HEK293 (cell line): ENCODE data around the gene ADAM19.

Experiments
- CTCF ChIA-PET: fragments of 350-600 bp; formaldehyde crosslinking; extraction: SDS; loops from one replicate; lab custom pipeline; 2021; ENCODE audit warnings: antibody characterized with exemption; lab: Yijun Ruan, JAX
- POLR2A ChIA-PET: fragments of 300-600 bp; formaldehyde crosslinking; extraction: SDS; loops from one replicate; lab custom pipeline; 2020; ENCODE audit warnings: antibody characterized with exemption, inconsistent platforms; lab: Yijun Ruan, JAX
- H3K27ac ChIP-seq: fragments of 200-500 bp; sonication (Bioruptor generic); 2 replicates; pipeline ENCODE4 v1.5.1; 2014; ENCODE audit warnings: low read depth, low read length, control low read depth, inconsistent platforms; ENCODE audit errors: extremely low read depth
- H3K36me3 ChIP-seq, 2 experiments: fragments of 200-500 bp in 1 of 2; sonication (Bioruptor generic) in 1 of 2; 1 replicate in 1 of 2; 2 replicates in 1 of 2; pipeline ENCODE4 v1.5.1; 2014 to 2017; ENCODE audit warnings: inconsistent platforms in 2 of 2, low read length in 2 of 2; ENCODE audit not compliant: control insufficient read depth in 2 of 2, insufficient read depth in 1 of 2
- H3K4me1 ChIP-seq: fragments of 200-500 bp; sonication (Bioruptor generic); 2 replicates; pipeline ENCODE4 v1.5.1; 2014; ENCODE audit warnings: mild to moderate bottlenecking, low read length, inconsistent platforms; ENCODE audit not compliant: control insufficient read depth, insufficient read depth
- H3K4me3 ChIP-seq: 2 replicates; pipeline ENCODE4 v1.5.1; 2011; ENCODE audit warnings: low read depth, mild to moderate bottlenecking, control low read depth, low read length, moderate library complexity
- H3K9me3 ChIP-seq: fragments of 200-500 bp; sonication (Bioruptor generic); 2 replicates; pipeline ENCODE4 v1.5.1; 2014; ENCODE audit warnings: low read depth, low read length, inconsistent platforms; ENCODE audit not compliant: control insufficient read depth, insufficient read depth
- GLI4 ChIP-seq: fragments of 450-650 bp; formaldehyde crosslinking; IDR thresholded peaks from 2 replicates; pipeline ENCODE4 v1.5.1; 2016; ENCODE audit warnings: missing biosample characterization, missing genetic modification characterization
- KLF10 ChIP-seq: fragments of 450-650 bp; IDR thresholded peaks from 2 replicates; pipeline ENCODE4 v1.5.1; 2018; ENCODE audit warnings: missing biosample characterization, mild to moderate bottlenecking, missing genetic modification characterization
- MYNN ChIP-seq: fragments of 450-650 bp; formaldehyde crosslinking; IDR thresholded peaks from 2 replicates; pipeline ENCODE4 v1.5.1; 2016; ENCODE audit warnings: missing biosample characterization, missing genetic modification characterization, borderline replicate concordance
- OVOL3 ChIP-seq: fragments of 450-650 bp; formaldehyde crosslinking; IDR thresholded peaks from 2 replicates; pipeline ENCODE4 v1.5.1; 2016; ENCODE audit warnings: missing biosample characterization, missing genetic modification characterization
- REPIN1 ChIP-seq: fragments of 450-650 bp; formaldehyde crosslinking; IDR thresholded peaks from 2 replicates; pipeline ENCODE4 v1.5.1; 2017; ENCODE audit warnings: missing biosample characterization, missing genetic modification characterization, low read depth
- SCRT1 ChIP-seq: fragments of 450-650 bp; formaldehyde crosslinking; IDR thresholded peaks from 2 replicates; pipeline ENCODE4 v1.5.1; 2016; ENCODE audit warnings: missing biosample characterization, missing genetic modification characterization, borderline replicate concordance
- TCF7L2 ChIP-seq: IDR thresholded peaks from 2 replicates; pipeline ENCODE4 v1.6.1; 2011; ENCODE audit warnings: low read depth, mild to moderate bottlenecking, inconsistent platforms, low read length, moderate library complexity, borderline replicate concordance
- ZBTB7A ChIP-seq: fragments of 450-650 bp; formaldehyde crosslinking; IDR thresholded peaks from 2 replicates; pipeline ENCODE4 v1.5.1; 2016; ENCODE audit warnings: low read depth, missing biosample characterization, missing genetic modification characterization
- ZFP41 ChIP-seq: fragments of 450-650 bp; formaldehyde crosslinking; IDR thresholded peaks from 2 replicates; pipeline ENCODE4 v1.5.1; 2016; ENCODE audit warnings: missing biosample characterization, missing genetic modification characterization, borderline replicate concordance
- ZIC2 ChIP-seq: fragments of 450-650 bp; formaldehyde crosslinking; IDR thresholded peaks from 2 replicates; pipeline ENCODE4 v1.5.1; 2016; ENCODE audit warnings: missing biosample characterization, missing genetic modification characterization
- ZNF138 ChIP-seq: fragments of 450-650 bp; formaldehyde crosslinking; IDR thresholded peaks from 2 replicates; pipeline ENCODE4 v1.5.1; 2016; ENCODE audit warnings: missing biosample characterization, missing genetic modification characterization, borderline replicate concordance
- ZNF223 ChIP-seq: fragments of 450-650 bp; formaldehyde crosslinking; IDR thresholded peaks from 2 replicates; pipeline ENCODE4 v1.5.1; 2016; ENCODE audit warnings: missing biosample characterization, missing genetic modification characterization
- ZNF23 ChIP-seq: fragments of 450-650 bp; formaldehyde crosslinking; IDR thresholded peaks from 2 replicates; pipeline ENCODE4 v1.5.1; 2016; ENCODE audit warnings: missing biosample characterization, missing genetic modification characterization, borderline replicate concordance
- ZNF24 ChIP-seq: fragments of 450-650 bp; formaldehyde crosslinking; IDR thresholded peaks from 2 replicates; pipeline ENCODE4 v1.5.1; 2016; ENCODE audit warnings: missing biosample characterization, missing genetic modification characterization
- ZNF302 ChIP-seq: fragments of 450-650 bp; formaldehyde crosslinking; IDR thresholded peaks from 2 replicates; pipeline ENCODE4 v1.5.1; 2016; ENCODE audit warnings: missing biosample characterization, missing genetic modification characterization, low read depth
- ZNF350 ChIP-seq: fragments of 450-650 bp; formaldehyde crosslinking; IDR thresholded peaks from 2 replicates; pipeline ENCODE4 v1.5.0; 2017; ENCODE audit warnings: missing biosample characterization, mild to moderate bottlenecking, missing genetic modification characterization
- ZNF398 ChIP-seq: fragments of 450-650 bp; formaldehyde crosslinking; IDR thresholded peaks from 2 replicates; pipeline ENCODE4 v1.5.1; 2017; ENCODE audit warnings: missing biosample characterization, missing genetic modification characterization
- ZNF48 ChIP-seq: fragments of 450-650 bp; formaldehyde crosslinking; IDR thresholded peaks from 2 replicates; pipeline ENCODE4 v1.5.1; 2016; ENCODE audit warnings: missing biosample characterization, missing genetic modification characterization
- ZNF529 ChIP-seq: fragments of 450-650 bp; formaldehyde crosslinking; IDR thresholded peaks from 2 replicates; pipeline ENCODE4 v1.5.1; 2017; ENCODE audit warnings: missing genetic modification characterization, missing biosample characterization; ENCODE audit not compliant: insufficient replicate concordance
- ZNF549 ChIP-seq: fragments of 450-650 bp; IDR thresholded peaks from 2 replicates; pipeline ENCODE4 v1.5.1; 2018; ENCODE audit warnings: missing biosample characterization, missing genetic modification characterization, mild to moderate bottlenecking, inconsistent platforms, moderate library complexity
- ZNF837 ChIP-seq: fragments of 450-650 bp; formaldehyde crosslinking; IDR thresholded peaks from 2 replicates; pipeline ENCODE4 v1.5.1; 2016; ENCODE audit warnings: missing biosample characterization, missing genetic modification characterization
- ZXDB ChIP-seq: fragments of 450-650 bp; formaldehyde crosslinking; IDR thresholded peaks from 2 replicates; pipeline ENCODE4 v1.5.1; 2016; ENCODE audit warnings: missing biosample characterization, missing genetic modification characterization

ADAM19 gene

GRCh38 chr5:157518963-157519362 is 56.6 kb downstream of the ADAM19 start (continued):
- TF ChIP-seq ZNF398, result no peak
- no peak for TF ChIP-seq ZNF529
- TF ChIP-seq ZNF350 (tag by site-specific recombination), result no peak
- no peak for TF ChIP-seq MYNN (tag by site-specific recombination)
- TF ChIP-seq TCF7L2, result no peak
- no peak for TF ChIP-seq OVOL3 (tag by site-specific recombination)
- TF ChIP-seq ZXDB (tag by site-specific recombination), result no peak
- TF ChIP-seq ZNF23 (tag by site-specific recombination), result no peak

GRCh38 chr5:157516626-157517325 is 58.8 kb downstream of the ADAM19 start:
- ChIA-PET POLR2A (no interaction called here), CTCF (interaction anchor here (1.0 kb wide), 1 partner anchor 190 kb away, joined by 3 read pairs; no protein-coding TSS in a partner anchor)
- no peak overlapping the region for H3K27ac ChIP-seq
- H3K9me3 ChIP-seq, result no peaks in the 10 kb centered on the region
- H3K36me3 ChIP-seq, result no peaks in the 10 kb centered on the region
- H3K4me3 ChIP-seq, result no peak overlapping the region
- peaks cover 4% of the 10 kb centered on the region; the same call in 1 of the 2 replicates for H3K4me1 ChIP-seq
- no peak for TF ChIP-seq REPIN1 (tag by site-specific recombination)
- no peak for TF ChIP-seq ZNF837 (tag by site-specific recombination)
- no peak for TF ChIP-seq SCRT1
- TF ChIP-seq ZNF223 (tag by site-specific recombination), result no peak
- no peak for TF ChIP-seq ZNF48 (tag by site-specific recombination)
- TF ChIP-seq, all 188 proteins: peak for 0

GRCh38 chr5:157516006-157516405 is 59.6 kb downstream of the ADAM19 start:
- POLR2A ChIA-PET, result no interaction called here
- Histone ChIP-seq H3K36me3 (no peaks in the 10 kb centered on the region), H3K27ac (no peak overlapping the region), H3K4me3 (no peak overlapping the region), H3K9me3 (no peaks in the 10 kb centered on the region), H3K4me1 (peaks cover 5% of the 10 kb centered on the region; the same call in 1 of the 2 replicates)
- CTCF ChIA-PET, result interaction anchor here (1.0 kb wide), 1 partner anchor 212 kb away, joined by 3 read pairs; no protein-coding TSS in a partner anchor
- TF ChIP-seq ZNF549 (no peak), KLF10 (tag by site-specific recombination) (no peak), ZFP41 (tag by site-specific recombination) (no peak), ZBTB7A (no peak)

- CTCF ChIA-PET, result no interaction called here
- Histone ChIP-seq H3K4me3 (no peak overlapping the region), H3K36me3 (no peaks in the 10 kb centered on the region), H3K27ac (no peak overlapping the region), H3K9me3 (no peaks in the 10 kb centered on the region)
- POLR2A ChIA-PET, result no interaction called here
- no peak for TF ChIP-seq ZNF138 (tag by site-specific recombination)
- no peak for TF ChIP-seq OVOL3 (tag by site-specific recombination)
- TF ChIP-seq GLI4, result no peak
- TF ChIP-seq ZNF24 (tag by site-specific recombination), result no peak
- TF ChIP-seq ZIC2 (tag by site-specific recombination), result no peak
- TF ChIP-seq ZNF302 (tag by site-specific recombination), result no peak
- TF ChIP-seq, all 188 proteins: peak for 0
- peaks cover 5% of the 10 kb centered on the region; the same call in 1 of the 2 replicates for H3K4me1 ChIP-seq
Measured at GRCh38 chr5:157514974-157515373, 60.6 kb downstream of the ADAM19 start.
